DOHH2 (cell line): Measurements from ENCODE around the gene AK9.

ENCODE experiments used
- H3F3A ChIP-seq: fragments of 200-600 bp; sonication (generic), shearing (Covaris generic); 2 replicates; pipeline ENCODE4 v1.6.0; 2016; ENCODE audit warnings: antibody characterized with exemption, mild to moderate bottlenecking; ENCODE audit not compliant: control insufficient read depth, insufficient read depth
- H3K27ac ChIP-seq: fragments of 200-600 bp; sonication (generic); 2 replicates; pipeline ENCODE4 v1.5.1; 2014; ENCODE audit warnings: low read depth, mild to moderate bottlenecking, low read length, moderate library complexity
- H3K27me3 ChIP-seq: fragments of 200-600 bp; sonication (generic); 2 replicates; pipeline ENCODE4 v1.6.1; 2014; ENCODE audit warnings: mild to moderate bottlenecking, low read length, mixed read lengths; ENCODE audit not compliant: control insufficient read depth
- H3K36me3 ChIP-seq: fragments of 200-600 bp; sonication (generic); 2 replicates; pipeline ENCODE4 v1.6.1; 2014; ENCODE audit warnings: mild to moderate bottlenecking, low read length, moderate library complexity, mixed read lengths; ENCODE audit not compliant: control insufficient read depth
- H3K4me1 ChIP-seq: fragments of 200-600 bp; sonication (generic); 2 replicates; pipeline ENCODE4 v1.6.1; 2014; ENCODE audit warnings: mild to moderate bottlenecking, low read length, mixed read lengths; ENCODE audit not compliant: control insufficient read depth
- H3K4me2 ChIP-seq: fragments of 200-600 bp; sonication (generic); 2 replicates; pipeline ENCODE4 v1.6.0; 2014; ENCODE audit warnings: mild to moderate bottlenecking, low read length, moderate library complexity
- H3K4me3 ChIP-seq: fragments of 200-600 bp; sonication (generic); 2 replicates; pipeline ENCODE4 v1.5.1; 2014; ENCODE audit warnings: mild to moderate bottlenecking, low read length, mixed read lengths
- H3K79me2 ChIP-seq: fragments of 200-600 bp; sonication (generic); 2 replicates; pipeline ENCODE4 v1.6.1; 2014; ENCODE audit warnings: mild to moderate bottlenecking, low read length, mixed read lengths; ENCODE audit not compliant: control insufficient read depth
- H3K9me2 ChIP-seq: fragments of 200-600 bp; sonication (generic); replicated peaks from 2 replicates; pipeline ENCODE4 v1.6.1; 2014; ENCODE audit warnings: mild to moderate bottlenecking, low read length, mixed read lengths; ENCODE audit not compliant: control insufficient read depth
- H3K9me3 ChIP-seq: fragments of 200-600 bp; sonication (generic); 2 replicates; pipeline ENCODE4 v1.6.1; 2014; ENCODE audit warnings: antibody characterized with exemption, low read length, mixed read lengths; ENCODE audit not compliant: control insufficient read depth, insufficient read depth
- H4K20me1 ChIP-seq: fragments of 200-600 bp; sonication (generic); 2 replicates; pipeline ENCODE4 v1.6.0; 2014; ENCODE audit warnings: low read depth, mild to moderate bottlenecking, antibody characterized with exemption, low read length, moderate library complexity; ENCODE audit not compliant: control insufficient read depth, insufficient read depth
- EZH2phosphoT487 ChIP-seq: fragments of 200-600 bp; sonication (generic); IDR thresholded peaks from 2 replicates; pipeline ENCODE4 v1.6.1; 2017; ENCODE audit warnings: borderline replicate concordance, mild to moderate bottlenecking, antibody characterized with exemption, low read length, moderate library complexity, mixed read lengths
- TF ChIP-seq, protein P1 (sequence below): fragments of 200-600 bp; sonication (generic); IDR thresholded peaks from one replicate; pipeline ENCODE4 v1.5.1; 2014; ENCODE audit warnings: antibody characterized with exemption, mild to moderate bottlenecking, low read depth, low read length; ENCODE audit not compliant: poor library complexity, severe bottlenecking

The AK9 gene

DNA sequence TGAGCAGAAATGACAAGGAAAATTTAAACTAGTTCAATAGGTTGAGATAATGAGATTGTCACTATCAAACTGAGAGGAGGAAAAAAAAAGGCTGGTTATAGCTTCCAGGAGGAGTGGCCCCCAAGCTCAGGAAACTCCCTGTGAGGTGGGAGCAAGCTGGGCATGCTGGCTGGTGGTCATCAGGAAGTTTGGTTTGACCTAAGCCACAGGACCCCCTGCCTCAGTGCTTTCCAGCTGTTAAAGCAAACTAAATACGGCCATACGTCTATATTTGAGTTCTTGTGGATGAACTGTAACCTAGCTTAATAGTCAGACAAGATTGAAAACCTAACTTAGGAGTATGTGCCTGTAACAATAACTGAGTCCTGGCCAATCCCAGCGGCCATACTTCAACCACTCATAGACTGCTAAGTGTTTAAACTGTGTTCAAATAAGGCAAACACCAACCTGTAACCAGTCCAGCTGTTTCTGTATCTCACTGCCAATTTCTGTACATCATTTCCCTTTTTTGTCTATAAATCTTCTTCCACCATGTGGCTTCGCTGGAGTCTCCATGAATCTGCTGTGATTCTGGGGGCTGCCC is 183.4 kb downstream of the AK9 start:
- Histone ChIP-seq H3K27ac (no peak overlapping the region), H3K4me3 (no peak overlapping the region), H3K4me2 (no peak overlapping the region), H3K9me2 (no peaks in the 10 kb centered on the region), H3K27me3 (peaks cover 4% of the 10 kb centered on the region; the same call in 1 of the 2 replicates), H3K79me2 (no peaks in the 10 kb centered on the region), H3K36me3 (no peaks in the 10 kb centered on the region), H4K20me1 (no peaks in the 10 kb centered on the region), H3K4me1 (no peaks in the 10 kb centered on the region), H3K9me3 (no peaks in the 10 kb centered on the region), H3F3A (no peaks in the 10 kb centered on the region)
- TF ChIP-seq EZH2phosphoT487, result no peak
- TF ChIP-seq, protein P1, sequence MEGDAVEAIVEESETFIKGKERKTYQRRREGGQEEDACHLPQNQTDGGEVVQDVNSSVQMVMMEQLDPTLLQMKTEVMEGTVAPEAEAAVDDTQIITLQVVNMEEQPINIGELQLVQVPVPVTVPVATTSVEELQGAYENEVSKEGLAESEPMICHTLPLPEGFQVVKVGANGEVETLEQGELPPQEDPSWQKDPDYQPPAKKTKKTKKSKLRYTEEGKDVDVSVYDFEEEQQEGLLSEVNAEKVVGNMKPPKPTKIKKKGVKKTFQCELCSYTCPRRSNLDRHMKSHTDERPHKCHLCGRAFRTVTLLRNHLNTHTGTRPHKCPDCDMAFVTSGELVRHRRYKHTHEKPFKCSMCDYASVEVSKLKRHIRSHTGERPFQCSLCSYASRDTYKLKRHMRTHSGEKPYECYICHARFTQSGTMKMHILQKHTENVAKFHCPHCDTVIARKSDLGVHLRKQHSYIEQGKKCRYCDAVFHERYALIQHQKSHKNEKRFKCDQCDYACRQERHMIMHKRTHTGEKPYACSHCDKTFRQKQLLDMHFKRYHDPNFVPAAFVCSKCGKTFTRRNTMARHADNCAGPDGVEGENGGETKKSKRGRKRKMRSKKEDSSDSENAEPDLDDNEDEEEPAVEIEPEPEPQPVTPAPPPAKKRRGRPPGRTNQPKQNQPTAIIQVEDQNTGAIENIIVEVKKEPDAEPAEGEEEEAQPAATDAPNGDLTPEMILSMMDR, result no peak

GRCh38 chr6:109506841-109507240 is 184.2 kb downstream of the AK9 start:
- no peaks in the 10 kb centered on the region for H3K9me2 ChIP-seq
- peaks cover 10% of the 10 kb centered on the region; the same call in 1 of the 2 replicates for H3K27me3 ChIP-seq
- no peak overlapping the region for H3K4me3 ChIP-seq
- no peaks in the 10 kb centered on the region for H3K79me2 ChIP-seq
- H3K4me2 ChIP-seq, result no peak overlapping the region
- H3F3A ChIP-seq, result no peaks in the 10 kb centered on the region
- no peaks in the 10 kb centered on the region for H3K9me3 ChIP-seq
- H3K36me3 ChIP-seq, result no peaks in the 10 kb centered on the region
- TF ChIP-seq, protein P1, result no peak
- no peak for TF ChIP-seq EZH2phosphoT487
- no peaks in the 10 kb centered on the region for H3K4me1 ChIP-seq
- H3K27ac ChIP-seq, result no peak overlapping the region
- H4K20me1 ChIP-seq, result no peaks in the 10 kb centered on the region

DNA sequence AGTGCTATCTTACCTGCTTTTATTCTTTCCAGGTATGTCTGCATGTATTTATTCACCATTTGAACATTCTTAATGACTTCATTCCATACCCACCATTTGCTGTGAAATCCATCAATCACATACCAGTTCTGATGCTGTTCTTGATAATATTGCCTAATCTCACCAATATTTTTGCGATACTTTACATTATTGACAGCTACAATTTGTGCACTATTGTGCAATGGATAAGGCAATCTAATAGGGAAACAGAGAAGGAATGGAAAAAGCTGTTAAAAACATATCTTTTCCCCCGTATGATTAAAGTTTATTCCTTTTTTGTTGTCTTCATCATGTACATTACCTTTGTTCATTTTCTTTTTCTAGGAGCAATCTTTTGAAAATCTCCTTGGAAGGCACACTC is 184.7 kb downstream of the AK9 start:
- no peak overlapping the region for H3K4me2 ChIP-seq
- no peaks in the 10 kb centered on the region for H3K9me3 ChIP-seq
- no peak for TF ChIP-seq EZH2phosphoT487
- TF ChIP-seq, protein P1, result no peak
- H3F3A ChIP-seq, result no peaks in the 10 kb centered on the region
- no peak overlapping the region for H3K27ac ChIP-seq
- no peaks in the 10 kb centered on the region for H3K79me2 ChIP-seq
- H3K4me1 ChIP-seq, result no peaks in the 10 kb centered on the region
- H3K4me3 ChIP-seq, result no peak overlapping the region
- H4K20me1 ChIP-seq, result no peaks in the 10 kb centered on the region
- H3K9me2 ChIP-seq, result no peaks in the 10 kb centered on the region
- H3K36me3 ChIP-seq, result no peaks in the 10 kb centered on the region
- peaks cover 10% of the 10 kb centered on the region; the same call in 1 of the 2 replicates for H3K27me3 ChIP-seq
